Small intestine (tissue), 7 donors: ENCODE results near the gene PSTPIP1. TPM values are rescaled to one million over a fixed set of nuclear protein-coding genes. Genes with fewer than 3 reads are reported as not detected.

Experiments
- DNase-seq, 2 donors: peaks; one replicate each; pipeline versions ENCODE4 v3.0.0 to v3.0.0-alpha.2; 2013
- FAIRE-seq: peaks from 2 replicates; lab custom pipeline; 2012; peaks lifted over from hg19 to GRCh38; lab: Jason Lieb, UNC
- H3K27ac ChIP-seq, 3 donors: one replicate each; pipeline ENCODE4 v1.5.1; 2013; ENCODE audit warnings: low read length in 2 of 3, mild to moderate bottlenecking in 2 of 3, control low read depth in 1 of 3, inconsistent platforms in 1 of 3, low read depth in 1 of 3, moderate library complexity in 1 of 3
- H3K27me3 ChIP-seq, 3 donors: one replicate each; pipeline ENCODE4 v1.6.1; 2013; ENCODE audit warnings: low read length in 3 of 3, inconsistent platforms in 1 of 3; ENCODE audit not compliant: control insufficient read depth in 3 of 3, insufficient read depth in 3 of 3
- H3K36me3 ChIP-seq, 3 donors: one replicate each; pipeline ENCODE4 v1.6.1; 2013; ENCODE audit warnings: low read length in 3 of 3, inconsistent platforms in 1 of 3, low read depth in 1 of 3, mild to moderate bottlenecking in 1 of 3, moderate library complexity in 1 of 3; ENCODE audit not compliant: control insufficient read depth in 3 of 3, insufficient read depth in 2 of 3
- H3K4me1 ChIP-seq, 3 donors: one replicate each; pipeline ENCODE4 v1.6.1; 2013; ENCODE audit warnings: low read length in 2 of 3, inconsistent platforms in 1 of 3, low read depth in 1 of 3, mild to moderate bottlenecking in 1 of 3, moderate library complexity in 1 of 3; ENCODE audit not compliant: control insufficient read depth in 3 of 3, insufficient read depth in 2 of 3
- H3K4me3 ChIP-seq, 3 donors: one replicate each; pipeline ENCODE4 v1.5.1; 2013; ENCODE audit warnings: low read length in 3 of 3, control low read depth in 1 of 3, inconsistent platforms in 1 of 3, low read depth in 1 of 3, mild to moderate bottlenecking in 1 of 3, moderate library complexity in 1 of 3
- H3K9me3 ChIP-seq, 2 donors: one replicate each; pipeline ENCODE4 v1.6.1; 2013; ENCODE audit warnings: low read depth in 1 of 2, low read length in 1 of 2; ENCODE audit not compliant: control insufficient read depth in 2 of 2, insufficient read depth in 1 of 2
- WGBS, 3 donors: extraction: QIAGEN DNeasy Blood & Tissue Kit; methylation state at CpG; one replicate each; pipeline ENCODE4 v1.1.7; 2013; 5-methylcytosine and 5-hydroxymethylcytosine counted together
- polyA plus RNA-seq, 4 donors: library from polyadenylated mRNA; stranded (reverse) in 3 of 4; unstranded in 1 of 4; fragments of 200-250 nt in 3 of 4; fragments of 120-200 nt in 1 of 4; gene quantifications; one replicate each; pipeline versions ENCODE4 v1.2.1 to v1.2.3, GENCODE V29; 2013
- donor health status: healthy with polysubstance abuse.
- donor health status: control.
- donor health status: control.
- donor health status: Bipolar disorder and iron deficiency.
- donor health status: healthy.

PSTPIP1 gene
- polyA plus RNA-seq, 4 donors, result 1.8 to 17.0 (median 3.2) TPM

- H3K4me1 ChIP-seq, result peaks cover 0 to 21% (median 0%) of the 10 kb centered on the region in 3 donors
- DNase-seq (no peak), FAIRE-seq (no peak)
- H3K36me3 ChIP-seq, result peaks cover 0 to 59% (median 10%) of the 10 kb centered on the region in 3 donors
- peak overlapping the region in 1 of 3 donors; percentile 35 for H3K27ac ChIP-seq
- peaks cover 0 to 12% of the 10 kb centered on the region in 2 donors for H3K9me3 ChIP-seq
- WGBS, 3 donors, result 92 to 95% (median 95%) methylated on average over 10 to 12 of the region's 12 CpGs
- no peak overlapping the region for H3K4me3 ChIP-seq
- no peaks in the 10 kb centered on the region for H3K27me3 ChIP-seq
Observed at GRCh38 chr15:77037388-77038209, 42.7 kb downstream of the PSTPIP1 start.

- no peaks in the 10 kb centered on the region for H3K27me3 ChIP-seq
- no peak overlapping the region for H3K4me3 ChIP-seq
- peak overlapping the region in 1 of 3 donors; percentile 47 for H3K27ac ChIP-seq
- WGBS, 3 donors, result 58% methylated on average over 10 of the region's 10 CpGs; no CpG with 5 or more reads in 2 of the 3 donors
- H3K4me1 ChIP-seq, result peaks cover 0 to 15% (median 0%) of the 10 kb centered on the region in 3 donors
- FAIRE-seq (no peak), DNase-seq (no peak)
- H3K36me3 ChIP-seq, result peaks cover 2 to 68% (median 13%) of the 10 kb centered on the region in 3 donors
- H3K9me3 ChIP-seq, result peaks cover 0 to 12% of the 10 kb centered on the region in 2 donors
Observed at GRCh38 chr15:77038312-77039216, 43.6 kb downstream of the PSTPIP1 start.

GRCh38 chr15:77039217-77039533, 44.2 kb downstream of the PSTPIP1 start:
- Histone ChIP-seq H3K36me3 (peaks cover 3 to 74% (median 18%) of the 10 kb centered on the region in 3 donors), H3K9me3 (peaks cover 0 to 12% of the 10 kb centered on the region in 2 donors), H3K27ac (peak overlapping the region in 1 of 3 donors; percentile 47), H3K4me1 (peaks cover 0 to 9% (median 0%) of the 10 kb centered on the region in 3 donors), H3K4me3 (no peak overlapping the region), H3K27me3 (no peaks in the 10 kb centered on the region)
- DNase-seq (no peak), FAIRE-seq (no peak)
- WGBS, 3 donors, result 70% methylated on average over 5 of the region's 5 CpGs; no CpG with 5 or more reads in 2 of the 3 donors

- peaks cover 0 to 12% of the 10 kb centered on the region in 2 donors for H3K9me3 ChIP-seq
- H3K4me1 ChIP-seq, result peaks cover 0 to 2% (median 0%) of the 10 kb centered on the region in 3 donors
- DNase-seq, result no peak
- WGBS, 3 donors, result 93% methylated on average over 8 of the region's 8 CpGs; no CpG with 5 or more reads in 2 of the 3 donors
- H3K27me3 ChIP-seq, result no peaks in the 10 kb centered on the region
- no peak for FAIRE-seq
- H3K36me3 ChIP-seq, result peaks cover 3 to 81% (median 23%) of the 10 kb centered on the region in 3 donors
- no peak overlapping the region for H3K4me3 ChIP-seq
- H3K27ac ChIP-seq, result no peak overlapping the region
Observed at GRCh38 chr15:77039848-77040247, 44.9 kb downstream of the PSTPIP1 start.

GRCh38 chr15:77040673-77041072, 45.7 kb downstream of the PSTPIP1 start:
- 65 to 80% (median 65%) methylated on average over 5 of the region's 5 CpGs for WGBS, 3 donors
- peaks cover 0 to 12% of the 10 kb centered on the region in 2 donors for H3K9me3 ChIP-seq
- no peaks in the 10 kb centered on the region for H3K4me1 ChIP-seq
- no peak for DNase-seq
- H3K36me3 ChIP-seq, result peaks cover 3 to 88% (median 31%) of the 10 kb centered on the region in 3 donors
- no peak overlapping the region for H3K4me3 ChIP-seq
- no peaks in the 10 kb centered on the region for H3K27me3 ChIP-seq
- no peak overlapping the region for H3K27ac ChIP-seq
- FAIRE-seq, result no peak

- no peak overlapping the region for H3K27ac ChIP-seq
- FAIRE-seq (no peak), DNase-seq (no peak)
- peaks cover 0 to 11% of the 10 kb centered on the region in 2 donors for H3K9me3 ChIP-seq
- H3K36me3 ChIP-seq, result peaks cover 8 to 74% (median 34%) of the 10 kb centered on the region in 3 donors
- no peak overlapping the region for H3K4me3 ChIP-seq
- H3K4me1 ChIP-seq, result no peaks in the 10 kb centered on the region
- WGBS, 3 donors, result 73 to 80% (median 79%) methylated on average over 8 of the region's 8 CpGs
- H3K27me3 ChIP-seq, result no peaks in the 10 kb centered on the region
Observed at GRCh38 chr15:77042245-77042919, 47.5 kb downstream of the PSTPIP1 start.

- FAIRE-seq, result no peak
- 56 to 83% (median 74%) methylated on average over 20 of the region's 20 CpGs for WGBS, 3 donors
Observed at GRCh38 chr15:77042955-77043920, 48.3 kb downstream of the PSTPIP1 start.

More at GRCh38 chr15:77042955-77043920, 48.3 kb downstream of the PSTPIP1 start:
- Histone ChIP-seq H3K36me3 (peaks cover 8 to 68% (median 30%) of the 10 kb centered on the region in 3 donors), H3K27me3 (no peaks in the 10 kb centered on the region), H3K27ac (no peak overlapping the region), H3K4me1 (no peaks in the 10 kb centered on the region), H3K4me3 (no peak overlapping the region), H3K9me3 (peaks cover 0 to 5% of the 10 kb centered on the region in 2 donors)
- no peak for DNase-seq
